Inflammatory macrophage treated with lipopolysaccharide for 4 hours (primary cell): Measurements from ENCODE around the gene METTL25.

ENCODE experiments used
- DNase-seq: peaks from one replicate; pipeline ENCODE4 v3.0.0-alpha.2; 2020

Gene METTL25

DNA sequence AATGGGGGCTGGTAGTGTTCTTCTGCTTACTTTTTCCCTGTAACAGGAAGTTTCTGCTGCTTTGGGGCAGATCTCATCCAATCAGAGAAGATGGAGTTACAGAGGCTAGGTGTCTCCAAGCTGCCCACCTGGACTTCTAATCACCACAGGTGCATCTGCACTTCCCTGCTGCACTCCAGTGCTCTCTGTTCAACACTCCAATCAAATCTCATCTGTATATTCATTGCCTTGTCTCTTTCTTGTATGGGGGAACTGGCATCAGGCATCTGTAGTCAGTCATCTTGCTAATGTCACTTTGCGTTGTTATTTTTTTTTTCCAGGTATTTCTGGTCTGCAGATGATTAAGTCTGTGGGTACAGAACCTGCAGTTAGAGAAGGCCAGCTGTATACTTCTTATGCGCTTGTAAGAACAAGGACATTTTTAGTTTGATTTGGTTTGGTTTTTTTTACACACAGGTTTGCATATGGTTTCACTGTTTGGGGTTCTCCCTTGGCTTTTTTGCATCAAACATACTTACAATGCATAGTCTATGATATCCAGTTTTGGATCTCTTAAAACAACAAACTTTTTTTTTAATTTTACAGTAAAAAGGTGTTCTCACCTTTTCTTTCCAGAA, 116.0 kb downstream of the METTL25 start:
- DNase-seq: no peak

DNA sequence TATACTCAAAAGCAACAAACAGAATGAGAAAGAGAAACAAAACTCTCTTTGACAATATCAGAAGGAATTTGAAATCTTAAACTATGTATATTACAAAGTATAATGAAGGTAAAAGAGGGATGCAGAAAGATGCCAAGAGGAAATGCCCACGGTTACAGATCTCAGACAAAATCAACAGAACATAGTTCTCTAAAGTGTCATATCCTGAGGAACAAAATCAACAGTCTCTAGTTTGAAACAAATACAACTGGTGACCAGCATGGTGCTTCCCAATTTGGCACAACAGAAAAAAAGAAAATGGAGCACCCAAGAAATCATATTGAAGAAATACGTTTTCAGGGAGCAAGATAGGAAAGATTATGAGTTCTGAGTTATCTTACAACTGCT, 116.5 kb downstream of the METTL25 start:
- no peak for DNase-seq

DNA sequence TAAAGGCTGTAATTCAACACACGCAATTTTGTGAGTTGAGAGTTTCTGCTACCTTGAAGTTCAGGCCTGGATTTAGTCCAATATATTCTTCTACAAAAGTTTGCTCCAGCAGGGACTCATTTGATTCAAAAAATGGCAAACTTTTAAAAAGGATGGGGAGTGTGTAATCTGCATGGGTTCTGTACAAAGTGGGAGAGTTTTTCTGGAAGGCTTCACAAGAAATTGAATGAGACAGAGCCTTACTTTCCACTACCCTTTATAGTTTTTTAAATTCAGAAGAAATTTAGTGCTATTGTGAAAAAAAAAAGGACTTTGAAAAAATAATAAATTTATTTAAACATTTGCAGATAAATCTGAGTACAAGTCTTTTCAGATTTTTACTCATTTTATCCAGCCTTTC, 116.9 kb downstream of the METTL25 start:
- DNase-seq: no peak

DNA sequence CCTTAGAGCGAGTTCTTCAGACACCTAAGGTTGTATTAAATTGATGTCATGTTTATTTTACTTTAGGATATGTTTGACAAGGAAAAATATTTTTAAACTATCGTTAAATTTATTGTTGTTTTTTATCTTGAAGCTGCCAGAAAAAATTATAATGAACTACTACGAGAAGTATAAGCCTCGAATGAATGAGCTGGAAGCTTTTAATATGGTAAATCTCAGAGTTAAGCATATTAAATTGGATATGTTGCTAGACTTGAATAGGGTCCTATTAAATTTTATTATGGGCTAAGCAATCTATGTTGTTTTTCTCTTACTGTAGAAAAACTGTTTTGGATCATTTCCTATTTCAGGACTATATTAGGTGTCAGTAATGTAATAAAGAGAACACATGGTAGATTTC, 118.2 kb downstream of the METTL25 start:
- DNase-seq: no peak

DNA sequence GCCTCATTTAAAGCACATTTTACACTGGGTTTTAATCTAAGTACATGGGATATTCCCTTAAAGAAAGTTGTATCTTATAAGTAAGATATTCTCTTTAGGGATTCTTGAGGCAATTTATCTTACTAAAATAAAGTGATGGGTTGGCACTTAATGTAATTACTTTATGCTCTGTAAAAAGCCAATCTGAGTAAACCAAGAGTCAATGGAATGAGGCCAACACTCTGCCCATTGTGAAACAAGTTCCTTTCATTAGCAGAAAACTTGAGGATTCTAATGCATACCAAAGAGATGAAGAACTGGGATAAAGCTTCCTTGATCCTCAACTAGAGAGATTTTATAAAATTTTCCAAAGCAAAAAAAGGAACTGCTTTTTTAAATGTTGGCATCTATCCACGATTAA, 121.2 kb downstream of the METTL25 start:
- DNase-seq: no peak

DNA sequence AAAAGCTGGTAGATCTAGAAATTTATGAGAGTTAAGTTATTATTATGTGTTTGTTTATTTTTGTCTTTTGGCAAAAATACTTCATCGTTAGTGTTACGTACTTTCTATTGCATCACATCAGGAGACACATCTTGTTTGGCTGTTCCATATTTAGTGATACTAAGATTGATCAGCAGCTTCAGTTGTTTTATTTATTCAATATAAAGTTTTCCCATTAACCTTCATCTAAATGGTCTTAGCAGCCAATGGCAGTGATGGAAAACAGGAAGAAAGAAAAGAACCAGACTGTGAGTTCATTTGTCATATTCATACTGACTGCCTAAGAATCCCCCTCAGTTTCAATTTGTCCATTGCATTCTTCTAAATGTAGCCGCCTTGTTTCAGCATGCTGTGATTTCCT, 122.3 kb downstream of the METTL25 start:
- no peak for DNase-seq

DNA sequence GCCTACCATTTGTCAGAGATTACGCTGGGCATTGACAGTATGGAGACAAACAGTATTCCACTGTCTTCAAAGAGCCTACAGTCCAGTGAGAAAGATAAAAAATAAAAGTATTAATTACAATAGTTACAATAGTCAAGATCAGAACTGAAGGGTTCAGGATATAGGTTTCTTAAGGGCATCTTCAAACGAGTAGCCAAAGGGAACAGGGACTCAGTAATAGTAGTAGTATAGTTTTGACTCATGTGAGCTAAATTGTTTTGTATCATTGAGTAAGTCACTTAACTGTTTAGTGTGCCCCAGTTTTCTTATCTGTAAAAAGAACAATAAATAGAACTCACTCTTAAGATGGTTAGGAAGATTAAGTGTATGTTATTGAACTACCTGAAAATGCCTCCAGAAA, 123.6 kb downstream of the METTL25 start:
- no peak for DNase-seq

DNA sequence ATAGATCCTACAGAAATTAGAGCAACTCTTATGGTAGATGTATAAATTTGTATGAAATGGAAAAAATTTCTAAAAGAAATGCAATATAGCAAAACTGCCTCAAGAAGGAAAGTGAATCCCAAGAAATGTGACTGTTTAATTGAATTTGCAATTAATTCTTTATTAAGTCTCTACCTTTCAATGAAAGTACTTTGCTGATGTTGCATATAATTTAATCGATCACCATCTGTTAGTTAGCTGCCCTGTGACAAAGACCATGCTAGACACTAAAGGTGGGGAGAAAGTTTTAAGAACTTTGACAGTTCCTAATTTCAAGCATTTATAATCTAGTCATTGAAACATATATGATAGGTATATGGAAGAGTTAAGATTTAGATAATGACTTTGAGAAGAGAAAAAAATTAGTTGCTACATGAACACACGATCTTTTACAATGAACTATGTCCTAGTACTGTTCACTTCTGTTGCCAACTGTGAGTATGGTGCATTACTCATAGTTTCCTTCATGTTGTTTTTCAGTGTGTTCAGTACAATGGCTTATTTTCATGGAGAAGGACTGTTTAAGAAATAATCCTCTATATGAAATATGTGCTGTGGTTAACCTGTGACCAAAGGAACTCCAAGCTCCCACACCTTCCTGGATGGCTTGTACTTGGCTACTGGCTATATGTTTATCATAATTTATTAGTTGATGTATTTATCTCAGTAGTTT, 128.4 kb downstream of the METTL25 start:
- DNase-seq: no peak

DNA sequence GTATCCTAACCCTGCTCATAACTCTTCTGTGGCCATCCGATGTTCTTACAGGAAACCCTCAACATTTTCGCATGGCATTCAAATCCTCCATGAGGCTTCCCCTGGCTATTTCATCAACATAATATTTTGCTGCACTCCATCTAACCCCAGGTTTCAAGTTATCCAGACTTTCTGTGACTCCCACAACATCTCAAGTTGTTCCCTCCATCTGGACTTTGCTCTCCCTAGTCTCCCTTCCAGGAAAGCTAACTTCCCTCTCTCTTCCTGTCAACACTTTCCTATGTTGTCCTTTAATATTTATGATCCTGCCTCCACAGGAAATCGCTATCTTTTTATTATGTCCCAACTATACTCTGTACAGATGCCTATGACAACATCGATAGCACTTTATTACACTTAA, 146.1 kb downstream of the METTL25 start:
- DNase-seq: no peak

DNA sequence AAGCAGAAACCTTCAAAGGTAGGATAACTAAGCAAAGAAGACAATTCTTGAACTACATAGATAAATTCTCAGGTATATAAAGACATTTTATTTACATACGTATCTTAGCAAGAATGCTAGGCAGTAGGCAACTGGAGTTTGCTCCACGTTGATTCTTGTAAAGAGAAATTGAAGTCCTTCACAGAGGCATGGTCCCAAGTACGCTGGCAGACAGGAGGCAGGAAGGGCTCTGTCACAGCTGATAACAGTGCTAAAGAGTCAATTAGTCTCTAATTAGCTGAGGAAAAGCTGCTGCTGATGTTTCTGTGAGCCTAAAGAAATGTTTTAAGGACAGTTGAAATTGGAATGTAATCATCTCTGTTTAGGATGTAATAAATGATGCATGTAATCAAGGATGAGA, 146.8 kb downstream of the METTL25 start:
- DNase-seq: no peak

DNA sequence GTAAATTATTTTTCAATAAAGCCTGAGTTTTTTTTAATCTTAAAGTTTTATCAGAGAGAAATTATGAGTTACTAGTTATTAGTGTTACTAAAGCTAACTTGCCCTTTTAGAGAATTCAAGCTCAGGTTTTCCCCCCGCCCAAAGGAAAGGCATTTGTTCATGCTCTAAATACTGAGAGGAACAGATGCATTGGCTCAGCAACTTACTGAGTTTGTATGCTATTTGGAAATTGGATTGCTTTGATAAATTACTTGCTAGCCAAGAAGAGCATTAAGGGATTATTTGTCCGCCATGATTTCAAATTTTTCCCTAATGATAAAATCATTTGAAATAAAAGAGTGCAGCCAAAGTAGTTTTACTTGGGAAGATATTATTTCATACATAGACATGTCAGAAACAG, 149.4 kb downstream of the METTL25 start:
- DNase-seq: no peak

DNA sequence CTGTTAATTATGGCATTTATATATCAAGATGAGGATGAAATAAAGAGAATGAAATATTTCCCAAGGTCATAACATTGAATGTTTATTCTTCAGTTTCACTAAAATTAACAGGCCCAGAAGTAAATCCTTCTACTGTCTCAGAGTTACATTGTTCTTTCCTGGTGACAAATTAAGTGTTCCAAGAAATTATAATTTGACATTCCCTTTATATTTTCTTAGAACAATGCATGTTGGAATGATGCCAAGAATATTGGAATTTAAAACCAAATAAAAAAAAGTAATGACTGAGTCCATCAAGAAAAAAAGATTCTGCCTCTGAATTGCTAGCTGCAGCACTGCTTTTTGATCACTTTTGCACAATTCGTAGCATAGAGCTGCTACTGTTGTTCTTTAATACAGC, 152.1 kb downstream of the METTL25 start:
- DNase-seq: no peak

DNA sequence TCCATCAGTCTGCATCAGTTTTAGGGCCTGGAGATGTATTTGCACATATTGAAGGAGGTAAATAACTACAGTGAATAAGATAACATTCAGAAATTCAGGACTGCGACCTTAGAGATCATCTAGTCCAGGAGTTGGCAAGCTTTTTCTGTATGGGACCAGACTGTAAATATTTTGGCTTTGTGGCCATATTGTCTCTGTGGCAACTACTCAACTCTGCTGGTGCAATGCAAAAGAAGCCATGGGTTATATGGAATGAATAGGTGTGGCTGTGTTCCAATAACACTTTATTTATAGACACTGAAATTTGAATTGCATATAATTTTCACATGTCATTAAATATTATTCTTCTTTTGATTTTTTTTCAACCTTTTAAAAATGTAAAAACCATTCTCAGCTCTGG, 156.6 kb downstream of the METTL25 start:
- no peak for DNase-seq

DNA sequence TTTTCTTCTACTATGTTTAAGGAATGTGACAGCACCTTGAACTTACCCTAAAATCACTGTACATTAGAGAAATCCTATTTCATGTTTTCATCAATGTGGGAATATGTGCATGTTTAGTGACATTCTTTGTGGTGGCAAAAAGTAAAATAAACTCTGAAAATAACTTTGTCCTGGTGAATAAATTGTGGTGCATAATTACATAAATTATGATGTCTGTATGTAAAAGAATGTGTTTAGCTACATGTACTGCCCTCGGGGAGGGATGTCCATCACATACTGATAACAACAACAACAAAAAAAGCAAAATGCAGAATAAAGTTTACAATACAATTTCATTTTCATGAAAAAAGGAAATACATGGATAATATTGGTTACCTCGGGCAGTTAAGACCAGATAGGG, 157.3 kb downstream of the METTL25 start:
- DNase-seq: no peak

DNA sequence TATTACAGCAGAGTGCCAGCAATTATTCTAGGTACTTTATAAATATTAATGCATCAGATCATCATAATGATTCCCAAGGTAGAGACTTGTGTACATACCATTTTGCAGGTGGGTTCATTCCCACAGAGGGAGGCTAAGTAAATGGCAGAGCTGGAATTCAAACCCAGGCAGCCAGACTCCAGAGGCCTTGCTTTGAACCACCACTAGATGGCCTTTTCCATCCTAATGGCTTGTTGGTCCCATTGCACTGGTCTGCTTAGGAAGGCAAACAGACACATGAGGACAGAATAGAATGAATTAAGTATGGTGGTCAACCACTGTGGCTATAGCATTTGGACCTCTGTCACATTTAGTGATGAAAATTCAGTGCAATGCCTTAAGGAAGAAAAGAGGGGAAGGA, 158.7 kb downstream of the METTL25 start:
- peak; percentile 2 for DNase-seq

DNA sequence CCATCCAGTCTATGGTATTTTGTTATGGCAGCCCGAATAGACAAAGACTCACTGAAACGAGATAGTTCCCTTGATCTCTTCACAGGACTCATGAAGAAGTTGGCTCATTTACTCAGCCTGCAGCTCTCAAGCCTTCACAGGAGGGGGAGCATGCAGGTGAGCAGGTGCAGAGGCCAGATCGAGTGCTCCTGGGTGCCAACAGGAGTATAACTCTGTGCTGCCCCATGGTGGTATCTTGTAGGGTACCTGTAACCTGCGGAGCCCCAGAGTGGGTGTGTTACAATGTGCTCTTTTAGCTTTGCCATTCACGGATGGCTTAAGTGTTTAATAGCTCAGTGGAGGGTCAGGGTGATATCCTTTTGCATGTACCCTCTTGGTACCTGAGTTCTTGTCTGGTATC, 159.5 kb downstream of the METTL25 start:
- DNase-seq: no peak

DNA sequence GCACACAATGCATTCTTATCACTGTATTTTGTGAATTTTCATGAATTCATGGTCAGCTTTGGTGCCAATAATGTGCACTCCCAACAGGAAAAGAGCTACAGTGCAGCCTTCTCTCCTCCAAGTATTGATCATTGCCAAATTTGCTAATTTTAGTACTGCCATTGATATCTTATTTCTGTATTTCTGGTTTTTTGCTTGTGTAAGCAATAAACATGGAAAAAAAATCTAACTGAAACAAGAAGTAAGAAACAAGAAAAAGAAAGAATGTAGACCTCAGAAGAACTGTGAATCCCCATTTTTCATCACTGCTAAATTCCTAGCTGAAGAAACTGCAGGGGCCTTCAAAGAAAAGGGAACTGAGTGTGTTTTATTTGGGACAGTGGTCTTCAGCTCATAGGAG, 161.2 kb downstream of the METTL25 start:
- no peak for DNase-seq

DNA sequence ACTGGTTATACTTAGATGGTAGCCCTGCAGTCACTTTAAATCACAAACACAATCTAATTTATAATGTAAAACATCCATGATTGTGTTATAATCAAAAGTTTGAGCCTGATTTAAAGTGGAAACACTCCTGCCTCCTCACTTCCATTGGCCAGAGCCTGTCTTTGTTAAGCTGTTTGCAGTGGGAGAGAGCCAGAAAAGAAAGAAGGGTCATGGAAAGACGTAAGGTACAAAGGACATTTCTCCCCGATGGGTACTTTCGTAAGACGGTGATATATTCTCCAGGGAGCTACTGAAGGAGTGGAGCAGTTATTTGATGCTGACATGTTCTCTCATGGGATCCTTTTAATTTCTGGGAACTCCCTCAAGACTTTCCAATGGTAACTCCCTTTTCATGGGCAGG, 164.0 kb downstream of the METTL25 start:
- DNase-seq: no peak

DNA sequence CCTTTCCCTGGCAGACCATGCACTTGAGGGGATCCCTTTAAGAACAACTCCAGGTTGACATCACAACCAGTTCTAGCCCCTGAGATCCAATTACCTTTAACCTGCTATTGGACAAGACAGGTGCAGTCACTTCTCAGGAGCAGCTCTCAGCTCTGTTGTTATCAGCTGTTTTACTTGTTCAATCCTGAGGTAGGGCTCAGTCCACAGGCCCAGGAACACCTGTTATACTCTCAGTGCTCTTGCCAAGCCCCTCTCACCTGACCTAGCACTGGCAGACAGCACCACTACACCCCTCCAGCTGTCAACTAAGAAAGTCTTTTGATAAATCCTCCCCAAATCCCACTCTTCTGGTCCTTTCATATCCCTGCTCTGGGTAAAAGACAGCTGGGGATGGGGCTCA, 164.4 kb downstream of the METTL25 start:
- DNase-seq: no peak

DNA sequence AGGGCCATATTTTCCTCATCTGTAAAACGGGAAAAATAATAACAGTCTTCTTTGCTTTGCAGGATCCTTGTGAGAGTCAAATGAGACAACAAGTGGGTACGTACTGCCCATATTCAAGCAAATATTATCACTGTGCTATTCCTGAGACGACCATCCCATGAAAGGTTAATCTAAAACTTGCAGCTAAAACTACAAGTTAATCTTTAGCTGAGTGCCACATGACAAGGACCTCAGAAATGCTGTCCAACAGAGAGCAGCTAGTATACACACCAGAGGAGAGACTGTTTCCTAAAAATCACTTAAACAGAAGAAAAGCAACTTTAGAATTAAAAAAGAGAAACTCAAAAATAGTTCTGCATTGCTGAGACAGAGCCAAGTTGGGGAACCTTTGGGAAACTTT, 165.7 kb downstream of the METTL25 start:
- DNase-seq: no peak

DNA sequence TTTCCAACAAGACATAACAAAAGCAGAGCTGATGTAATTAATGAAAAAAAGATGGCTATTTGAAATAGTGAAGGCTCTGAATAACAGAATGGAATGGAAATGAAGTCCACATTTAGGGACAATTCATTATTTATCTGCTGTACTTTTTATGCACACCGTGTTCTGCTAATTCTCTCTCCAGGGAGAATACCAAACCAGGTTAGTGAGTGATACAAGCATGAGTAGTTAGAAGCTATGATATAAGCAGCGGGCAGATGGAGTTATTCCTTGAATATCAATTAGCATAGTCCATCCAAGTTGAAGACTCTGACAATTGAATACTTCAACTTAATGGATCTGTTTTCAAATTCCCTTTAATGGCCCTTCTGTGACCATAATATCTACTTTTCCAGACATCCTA, 166.3 kb downstream of the METTL25 start:
- no peak for DNase-seq

DNA sequence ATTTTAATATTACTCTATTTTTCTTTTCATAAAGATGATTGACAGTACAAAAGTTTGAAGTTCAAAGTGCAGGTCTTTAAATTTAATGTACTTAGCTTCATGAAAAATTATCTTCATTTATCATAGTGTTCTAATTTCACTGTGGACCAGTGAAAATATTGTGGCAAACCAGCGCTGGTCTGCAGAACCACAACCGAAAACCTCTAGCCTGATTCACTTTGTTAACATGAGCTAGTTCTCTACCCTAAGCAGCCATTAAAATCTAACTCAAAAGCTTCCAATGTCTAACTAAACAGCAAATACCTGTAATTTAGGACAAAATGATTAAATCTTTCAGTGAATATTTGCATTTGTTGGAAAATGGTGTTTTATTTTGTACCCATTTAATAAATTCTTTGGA, 167.3 kb downstream of the METTL25 start:
- DNase-seq: no peak

DNA sequence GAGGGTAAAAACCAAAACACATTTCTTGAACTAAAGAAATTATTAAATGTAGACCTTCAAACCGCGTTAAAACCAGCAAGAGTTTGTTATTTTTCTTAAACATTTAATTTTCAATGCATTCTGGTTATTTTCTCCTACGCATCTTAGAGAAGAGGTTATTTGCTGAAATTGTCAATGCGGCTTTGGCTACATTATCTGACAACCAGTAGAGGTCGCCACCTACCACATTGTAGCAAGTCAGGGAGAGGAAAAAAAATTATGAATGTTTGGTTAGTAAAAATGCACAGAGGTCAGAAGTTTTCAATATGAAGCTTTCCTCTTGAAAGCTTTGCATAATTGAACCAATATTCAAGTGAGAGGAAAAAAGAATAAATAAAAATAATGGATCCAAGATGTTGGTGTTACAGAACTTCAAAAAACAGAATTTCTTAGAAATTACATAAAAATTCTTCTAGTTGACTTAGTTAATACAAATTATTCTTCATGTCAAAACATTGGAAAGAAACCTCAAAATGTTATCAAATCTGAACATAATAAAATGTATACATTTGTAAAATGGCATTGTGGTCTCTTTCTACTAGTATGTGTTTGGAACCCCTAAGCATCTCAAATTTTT, 168.9 kb downstream of the METTL25 start:
- DNase-seq: peak; percentile 33
